ENCODE measurements around the gene ALDH16A1.
A peak's percentile ranks its signal among the peaks of the same experiment; 100 is the strongest.

The ALDH16A1 gene

GRCh38 chr19:49506575-49507105 lies 53.6 kb downstream of the ALDH16A1 start:
- H2AFZ ChIP-seq (ENCODE audit: low read length), result no peak overlapping the region
- no peaks in the 10 kb centered on the region for H3K36me3 ChIP-seq (ENCODE audit: insufficient read depth, low read length)
- H3K4me2 ChIP-seq (ENCODE audit: low read depth, low read length, poor library complexity, severe bottlenecking), result no peak overlapping the region
- TF ChIP-seq CTCF (conservative IDR thresholded peaks at IDR 0.05; ENCODE audit: low read length) (peak; percentile 92), EZH2phosphoT487 (IDR thresholded peaks at IDR 0.05; ENCODE audit: borderline replicate concordance) (no peak)
- H3K9ac ChIP-seq (ENCODE audit: low read depth, low read length, poor library complexity, severe bottlenecking), result no peak overlapping the region
- H3K9me3 ChIP-seq (ENCODE audit: insufficient read depth, low read depth, low read length), result no peaks in the 10 kb centered on the region
- peaks cover 10% of the 10 kb centered on the region for H3K4me1 ChIP-seq (ENCODE audit: insufficient read depth, low read length, poor library complexity, severe bottlenecking)
- peaks cover 5% of the 10 kb centered on the region; the same call in 1 of the 2 replicates for H3F3A ChIP-seq (ENCODE audit: low read depth)
- no peaks in the 10 kb centered on the region for H3K79me2 ChIP-seq (ENCODE audit: insufficient read depth, low read length)
- H3K4me3 ChIP-seq (ENCODE audit: low read length, poor library complexity, severe bottlenecking), result no peak overlapping the region
- H3K27me3 ChIP-seq (ENCODE audit: insufficient read depth, low read length, poor library complexity, severe bottlenecking), result no peaks in the 10 kb centered on the region
- no peaks in the 10 kb centered on the region for H4K20me1 ChIP-seq (ENCODE audit: insufficient read depth, low read length, poor library complexity, severe bottlenecking)
- H3K9me2 ChIP-seq (replicated peaks; ENCODE audit: low read depth, low read length), result no peaks in the 10 kb centered on the region

GRCh38 chr19:49507803-49508494 lies 54.9 kb downstream of the ALDH16A1 start:
- Histone ChIP-seq H3K36me3 (ENCODE audit: insufficient read depth, low read length) (no peaks in the 10 kb centered on the region), H2AFZ (ENCODE audit: low read length) (no peak overlapping the region), H3K9me3 (ENCODE audit: insufficient read depth, low read depth, low read length) (no peaks in the 10 kb centered on the region), H3K79me2 (ENCODE audit: insufficient read depth, low read length) (no peaks in the 10 kb centered on the region), H3K4me1 (ENCODE audit: insufficient read depth, low read length, poor library complexity, severe bottlenecking) (peaks cover 19% of the 10 kb centered on the region), H3K9me2 (replicated peaks; ENCODE audit: low read depth, low read length) (no peaks in the 10 kb centered on the region), H3K27me3 (ENCODE audit: insufficient read depth, low read length, poor library complexity, severe bottlenecking) (no peaks in the 10 kb centered on the region), H3F3A (ENCODE audit: low read depth) (no peaks in the 10 kb centered on the region), H3K4me2 (ENCODE audit: low read depth, low read length, poor library complexity, severe bottlenecking) (no peak overlapping the region), H4K20me1 (ENCODE audit: insufficient read depth, low read length, poor library complexity, severe bottlenecking) (no peaks in the 10 kb centered on the region), H3K9ac (ENCODE audit: low read depth, low read length, poor library complexity, severe bottlenecking) (no peak overlapping the region), H3K4me3 (ENCODE audit: low read length, poor library complexity, severe bottlenecking) (no peak overlapping the region)
- TF ChIP-seq EZH2phosphoT487 (IDR thresholded peaks at IDR 0.05; ENCODE audit: borderline replicate concordance), result no peak
- no peak for TF ChIP-seq CTCF (conservative IDR thresholded peaks at IDR 0.05; ENCODE audit: low read length)

GRCh38 chr19:49512970-49513745 lies 60.1 kb downstream of the ALDH16A1 start:
- Histone ChIP-seq H3F3A (ENCODE audit: low read depth) (no peaks in the 10 kb centered on the region), H3K79me2 (ENCODE audit: insufficient read depth, low read length) (no peaks in the 10 kb centered on the region), H3K9me2 (replicated peaks; ENCODE audit: low read depth, low read length) (no peaks in the 10 kb centered on the region), H3K4me1 (ENCODE audit: insufficient read depth, low read length, poor library complexity, severe bottlenecking) (peaks cover 24% of the 10 kb centered on the region), H3K4me2 (ENCODE audit: low read depth, low read length, poor library complexity, severe bottlenecking) (peak overlapping the region; percentile 93), H2AFZ (ENCODE audit: low read length) (peak overlapping the region; percentile 99), H3K9ac (ENCODE audit: low read depth, low read length, poor library complexity, severe bottlenecking) (peak overlapping the region; percentile 84), H3K4me3 (ENCODE audit: low read length, poor library complexity, severe bottlenecking) (peak overlapping the region; percentile 92), H3K27me3 (ENCODE audit: insufficient read depth, low read length, poor library complexity, severe bottlenecking) (no peaks in the 10 kb centered on the region), H4K20me1 (ENCODE audit: insufficient read depth, low read length, poor library complexity, severe bottlenecking) (no peaks in the 10 kb centered on the region), H3K36me3 (ENCODE audit: insufficient read depth, low read length) (no peaks in the 10 kb centered on the region), H3K9me3 (ENCODE audit: insufficient read depth, low read depth, low read length) (no peaks in the 10 kb centered on the region)
- TF ChIP-seq EZH2phosphoT487 (IDR thresholded peaks at IDR 0.05; ENCODE audit: borderline replicate concordance), result no peak

Data from Loucy (cell line).